Non-pigmented ciliary epithelial cell (primary cell): ENCODE data around the gene SLC9A1.

Source experiments
- DNase-seq: peaks from one replicate; pipeline ENCODE4 v3.0.0-alpha.2; 2010; ENCODE audit warnings: low read depth

SLC9A1 gene

DNA sequence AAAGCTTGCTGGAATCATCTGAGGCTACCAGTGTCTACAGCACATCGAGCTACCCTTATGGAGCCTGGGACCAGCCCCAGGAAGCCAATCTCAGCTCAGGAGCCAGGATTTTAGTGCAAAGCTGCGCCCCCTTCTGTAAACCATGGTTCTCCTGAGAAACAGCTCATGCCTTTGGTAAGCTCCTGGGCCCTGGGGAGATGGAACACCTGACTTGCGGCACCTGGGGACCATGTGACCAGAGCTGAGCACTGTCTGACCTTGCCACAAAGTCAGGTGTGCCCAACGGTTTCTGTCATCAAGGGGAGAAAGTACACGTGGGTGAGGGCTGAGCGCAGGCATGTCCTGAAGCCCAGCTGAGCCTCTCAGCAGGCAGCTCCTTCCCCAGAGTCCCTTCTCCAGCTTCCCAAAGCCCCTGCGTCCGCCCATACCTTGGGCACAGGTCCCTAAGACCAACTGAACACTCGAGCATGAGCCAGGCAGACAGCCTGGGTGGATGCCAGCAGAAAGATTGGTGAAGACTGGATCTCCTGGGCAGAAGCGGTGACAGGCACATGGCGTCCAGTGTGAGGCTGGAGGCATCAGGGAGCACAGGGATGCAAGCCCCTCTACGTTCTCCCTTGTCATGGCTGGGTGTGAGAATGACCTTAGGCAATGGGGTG, 84.4 kb downstream of the SLC9A1 start:
- no peak for DNase-seq

- no peak for DNase-seq
Measured at GRCh38 chr1:27068922-27069321, 86.0 kb downstream of the SLC9A1 start.

DNA sequence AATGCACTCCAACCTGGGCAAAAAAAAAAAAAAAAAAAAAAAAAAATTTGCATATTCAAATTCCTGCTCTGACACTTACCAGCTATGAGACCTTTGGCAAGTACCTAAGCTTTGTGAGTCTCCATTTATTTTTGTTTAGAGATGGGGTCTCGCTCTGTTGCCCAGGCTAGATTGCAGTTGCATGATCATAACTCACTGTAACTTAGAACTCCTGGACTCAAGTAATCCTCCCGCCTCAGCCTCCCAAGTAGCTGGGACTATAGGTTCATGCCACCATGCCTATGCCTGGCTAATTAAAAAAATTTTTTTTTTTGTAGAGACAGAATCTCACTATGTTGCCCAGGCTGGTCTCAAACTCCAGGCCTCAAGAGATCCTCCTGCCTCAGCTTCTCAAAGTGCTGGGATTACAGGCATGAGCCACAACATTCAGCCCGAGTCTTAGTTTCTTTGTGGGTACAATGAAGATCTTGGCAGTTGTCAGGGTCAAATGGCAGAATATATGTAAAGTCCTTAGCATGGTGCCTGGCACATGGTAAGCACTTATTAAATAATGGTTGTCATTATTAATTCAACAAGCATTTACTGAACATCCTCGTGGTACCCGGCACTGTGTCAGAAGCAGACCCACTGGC, 88.8 kb downstream of the SLC9A1 start:
- DNase-seq = no peak

GRCh38 chr1:27060891-27061290, 94.0 kb downstream of the SLC9A1 start:
- DNase-seq = no peak

DNA sequence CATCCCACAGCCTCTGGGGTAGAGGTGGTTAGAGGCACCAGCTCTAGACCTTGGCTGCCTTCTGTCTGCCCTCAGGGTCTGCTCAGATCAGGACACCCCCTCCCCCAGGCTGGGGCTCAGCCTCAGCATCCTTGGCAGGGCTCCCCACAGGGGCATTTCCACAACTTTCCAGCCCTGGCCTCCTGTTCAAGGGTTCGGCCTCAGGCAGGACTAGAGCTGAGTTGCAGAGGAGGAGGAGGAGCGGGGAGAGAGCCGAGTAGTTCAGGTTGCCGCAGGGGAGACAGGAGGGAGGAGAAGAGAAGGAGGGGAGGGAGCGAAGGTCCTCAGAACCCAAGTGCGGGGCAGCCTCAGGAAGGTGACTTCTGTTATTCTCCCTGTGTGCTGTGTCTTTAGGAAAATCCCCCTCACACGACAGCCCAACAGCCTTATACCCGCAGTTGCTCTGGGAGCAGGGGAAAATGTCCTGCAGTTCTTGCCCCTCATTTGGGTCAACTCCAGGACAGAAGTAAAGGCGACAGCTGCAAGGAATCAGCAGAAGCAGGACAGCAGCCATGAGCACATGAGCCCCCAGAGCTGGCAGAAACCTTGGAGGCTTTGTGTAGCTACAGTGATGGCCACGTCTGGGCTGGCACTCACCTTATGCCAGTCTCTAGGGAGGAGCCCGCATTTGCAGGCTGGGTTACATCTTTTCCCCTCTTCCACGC, 95.8 kb downstream of the SLC9A1 start:
- DNase-seq = no peak

- DNase-seq = no peak
Measured at GRCh38 chr1:27057801-27058625, 96.9 kb downstream of the SLC9A1 start.

- no peak for DNase-seq
Measured at GRCh38 chr1:27057389-27057788, 97.5 kb downstream of the SLC9A1 start.

DNA sequence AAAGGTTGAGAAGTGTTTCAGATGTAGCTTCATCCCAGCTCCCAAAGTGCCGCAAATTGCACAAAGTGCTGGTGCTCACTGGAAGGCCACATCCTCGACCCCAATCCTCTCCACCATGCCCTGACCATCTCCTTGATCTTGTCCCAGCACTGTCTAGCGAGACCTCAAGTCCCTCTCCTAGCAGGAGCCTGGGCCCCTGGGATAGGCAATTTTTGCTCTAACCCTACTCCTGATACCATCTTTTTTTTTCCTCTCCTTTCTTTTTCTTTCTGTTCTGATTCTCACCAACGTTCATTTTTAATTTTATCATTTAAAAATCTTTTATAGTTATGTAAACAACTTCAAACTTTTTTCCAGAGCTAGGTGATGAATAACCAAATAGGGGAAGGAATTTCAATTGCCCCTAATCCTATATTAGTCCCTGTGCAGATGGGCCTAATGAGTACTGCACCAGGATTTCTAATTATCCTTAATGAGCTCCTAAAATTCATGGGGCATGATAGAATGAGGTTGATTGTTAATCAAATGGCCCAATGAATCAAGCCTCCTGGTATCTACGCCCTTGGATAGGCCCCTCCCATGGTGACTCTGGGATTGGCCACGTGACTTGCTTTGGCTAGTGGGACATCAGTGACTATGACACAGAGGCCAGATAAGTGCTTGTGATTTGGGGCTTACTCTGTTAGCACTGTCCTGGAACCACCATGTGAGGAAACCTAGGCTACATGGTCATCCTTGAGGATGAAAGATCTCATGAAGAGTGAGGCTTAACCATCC, 100.8 kb downstream of the SLC9A1 start:
- no peak for DNase-seq

DNA sequence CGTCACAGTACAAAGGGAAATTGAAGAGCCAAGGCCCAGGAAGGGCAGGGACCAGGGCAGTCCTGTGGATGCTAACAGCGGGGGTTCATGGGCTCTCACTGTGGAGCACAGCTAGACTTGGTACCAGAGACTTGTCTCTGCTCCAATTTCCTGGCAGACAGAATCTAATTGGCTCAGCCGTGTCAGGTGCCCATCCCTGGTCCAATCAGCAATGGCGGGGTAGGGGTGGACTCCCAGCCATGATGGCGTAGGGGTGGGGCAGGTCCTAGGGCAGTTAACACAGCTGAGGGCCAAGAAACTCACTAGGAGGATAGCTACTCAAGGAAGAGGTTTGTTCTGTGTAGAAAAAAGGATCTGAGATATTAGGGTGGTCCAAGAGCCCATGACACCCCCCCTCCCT, 102.4 kb downstream of the SLC9A1 start:
- DNase-seq = no peak

GRCh38 chr1:27049607-27050006, 105.3 kb downstream of the SLC9A1 start:
- no peak for DNase-seq

DNA sequence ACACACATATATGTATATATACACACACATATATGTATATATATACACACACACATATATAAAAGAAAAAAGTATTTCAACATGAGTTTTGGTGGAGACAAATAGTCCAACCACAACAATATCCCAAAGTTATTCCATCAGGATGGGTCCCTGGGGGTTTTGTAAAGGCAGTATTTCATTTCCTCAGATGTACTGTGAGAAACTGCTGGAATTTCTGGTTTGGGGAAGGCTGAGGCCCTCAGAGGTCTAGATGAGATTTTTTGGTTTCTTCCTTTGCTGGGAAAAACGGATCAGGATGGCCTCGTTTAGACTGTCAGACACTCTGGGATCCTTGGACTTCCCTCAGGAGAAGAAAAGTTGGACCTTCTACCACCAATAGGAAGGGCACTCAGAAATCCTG, 105.8 kb downstream of the SLC9A1 start:
- DNase-seq = no peak
